B cell (primary cell): ENCODE measurements around the gene MYO1B.

Experiments
- EZH2 ChIP-seq: IDR thresholded peaks from 2 replicates; pipeline ENCODE4 v1.6.1; 2012; ENCODE audit warnings: borderline replicate concordance, low read depth, mild to moderate bottlenecking, moderate library complexity, low read length; ENCODE audit not compliant: insufficient read depth, poor library complexity, severe bottlenecking
- TF ChIP-seq, protein P1 (sequence below): fragments of 200-600 bp; IDR thresholded peaks from one replicate; pipeline ENCODE4 v1.8.0; 2022; ENCODE audit warnings: antibody characterized with exemption, mild to moderate bottlenecking

DNA sequence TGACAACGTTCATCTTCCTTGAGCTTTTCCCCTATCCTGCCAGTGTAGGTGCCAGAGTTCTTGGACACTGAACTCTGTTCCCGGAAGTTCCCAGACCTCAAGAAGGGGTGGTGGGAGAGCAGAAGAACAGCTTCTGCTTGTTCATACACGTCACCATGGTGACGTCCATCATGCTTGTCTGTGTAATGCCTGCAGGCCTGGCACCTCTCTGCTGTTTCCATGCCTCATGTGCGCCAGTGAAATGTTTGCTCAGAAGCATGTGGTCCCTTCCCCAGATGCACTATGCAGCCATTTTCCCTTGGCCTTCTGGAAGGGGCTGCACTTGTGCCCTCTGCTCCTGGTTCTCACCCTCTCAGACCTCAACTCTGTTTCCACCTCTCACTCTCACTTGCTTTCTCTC is 221.9 kb downstream of the MYO1B start:
- TF ChIP-seq, protein P1, sequence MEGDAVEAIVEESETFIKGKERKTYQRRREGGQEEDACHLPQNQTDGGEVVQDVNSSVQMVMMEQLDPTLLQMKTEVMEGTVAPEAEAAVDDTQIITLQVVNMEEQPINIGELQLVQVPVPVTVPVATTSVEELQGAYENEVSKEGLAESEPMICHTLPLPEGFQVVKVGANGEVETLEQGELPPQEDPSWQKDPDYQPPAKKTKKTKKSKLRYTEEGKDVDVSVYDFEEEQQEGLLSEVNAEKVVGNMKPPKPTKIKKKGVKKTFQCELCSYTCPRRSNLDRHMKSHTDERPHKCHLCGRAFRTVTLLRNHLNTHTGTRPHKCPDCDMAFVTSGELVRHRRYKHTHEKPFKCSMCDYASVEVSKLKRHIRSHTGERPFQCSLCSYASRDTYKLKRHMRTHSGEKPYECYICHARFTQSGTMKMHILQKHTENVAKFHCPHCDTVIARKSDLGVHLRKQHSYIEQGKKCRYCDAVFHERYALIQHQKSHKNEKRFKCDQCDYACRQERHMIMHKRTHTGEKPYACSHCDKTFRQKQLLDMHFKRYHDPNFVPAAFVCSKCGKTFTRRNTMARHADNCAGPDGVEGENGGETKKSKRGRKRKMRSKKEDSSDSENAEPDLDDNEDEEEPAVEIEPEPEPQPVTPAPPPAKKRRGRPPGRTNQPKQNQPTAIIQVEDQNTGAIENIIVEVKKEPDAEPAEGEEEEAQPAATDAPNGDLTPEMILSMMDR: no peak
- TF ChIP-seq EZH2: no peak
